Measurements from ENCODE around the gene KEL.

Gene KEL

DNA sequence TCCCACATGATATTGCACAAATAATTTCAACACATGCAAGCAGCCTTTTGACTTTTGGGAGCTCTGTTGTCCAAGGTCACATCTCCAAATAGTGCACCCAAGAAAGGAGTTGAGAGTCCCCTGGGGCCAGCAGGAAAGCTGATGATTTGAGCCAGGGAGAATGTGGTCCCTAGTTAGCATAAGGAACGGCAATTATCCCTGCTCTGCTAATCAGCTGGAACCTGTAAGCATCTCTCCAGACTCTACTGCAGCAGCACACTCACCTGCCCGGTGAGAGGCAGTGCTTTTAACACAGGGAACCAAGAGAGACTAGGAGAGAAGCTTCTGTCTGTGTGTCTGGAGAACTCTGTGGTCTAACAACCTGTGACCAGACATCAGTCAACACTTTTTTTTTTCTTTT, 45.7 kb downstream of the KEL start:
- H3K27ac ChIP-seq (ENCODE audit: low read depth, low read length): no peak overlapping the region
- H3K9me3 ChIP-seq (ENCODE audit: control insufficient read depth in 1 of 2, low read length in 2 of 2): no peaks in the 10 kb centered on the region
- H3K4me3 ChIP-seq (ENCODE audit: low read depth in 1 of 2, low read length in 2 of 2): no peak overlapping the region
- peaks cover 0 to 17% of the 10 kb centered on the region in 2 donors for H3K4me1 ChIP-seq (ENCODE audit: control insufficient read depth in 1 of 2, insufficient read depth in 2 of 2, low read length in 2 of 2)
- no peaks in the 10 kb centered on the region for H3K36me3 ChIP-seq (ENCODE audit: control insufficient read depth in 1 of 2, insufficient read depth in 2 of 2, low read length in 2 of 2)
- no peak overlapping the region for H3K9ac ChIP-seq (ENCODE audit: low read depth in 1 of 2, low read length in 2 of 2)
- peaks cover 0 to under 1% of the 10 kb centered on the region in 2 donors for H3K27me3 ChIP-seq (ENCODE audit: control insufficient read depth in 1 of 2, insufficient read depth in 2 of 2, low read length in 2 of 2)

DNA sequence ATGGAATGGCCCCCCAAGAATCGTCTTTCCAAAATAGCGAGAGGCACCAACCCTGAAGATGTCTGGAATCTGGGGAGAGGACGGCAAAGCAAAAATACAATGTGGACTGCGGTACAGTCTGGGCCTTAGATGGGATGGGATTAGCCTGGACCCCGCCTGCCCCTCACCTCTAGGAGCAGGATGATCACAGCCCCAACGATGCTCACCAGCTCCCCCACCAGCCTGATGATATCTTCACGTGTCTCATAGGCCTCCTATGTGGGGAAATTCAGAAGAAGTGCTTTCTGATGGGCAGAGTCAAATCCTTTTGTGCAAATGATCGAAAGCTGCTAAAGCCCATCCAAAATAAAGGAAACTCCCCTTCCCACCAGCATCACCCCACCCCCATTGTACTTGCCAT, 46.8 kb downstream of the KEL start:
- H3K27ac ChIP-seq (ENCODE audit: low read depth, low read length): no peak overlapping the region
- H3K9ac ChIP-seq (ENCODE audit: low read depth in 1 of 2, low read length in 2 of 2): no peak overlapping the region
- no peaks in the 10 kb centered on the region for H3K36me3 ChIP-seq (ENCODE audit: control insufficient read depth in 1 of 2, insufficient read depth in 2 of 2, low read length in 2 of 2)
- H3K9me3 ChIP-seq (ENCODE audit: control insufficient read depth in 1 of 2, low read length in 2 of 2): no peaks in the 10 kb centered on the region
- H3K4me3 ChIP-seq (ENCODE audit: low read depth in 1 of 2, low read length in 2 of 2): no peak overlapping the region
- peaks cover 11 to 29% of the 10 kb centered on the region in 2 donors for H3K4me1 ChIP-seq (ENCODE audit: control insufficient read depth in 1 of 2, insufficient read depth in 2 of 2, low read length in 2 of 2)
- H3K27me3 ChIP-seq (ENCODE audit: control insufficient read depth in 1 of 2, insufficient read depth in 2 of 2, low read length in 2 of 2): peaks cover 0 to 4% of the 10 kb centered on the region in 2 donors

DNA sequence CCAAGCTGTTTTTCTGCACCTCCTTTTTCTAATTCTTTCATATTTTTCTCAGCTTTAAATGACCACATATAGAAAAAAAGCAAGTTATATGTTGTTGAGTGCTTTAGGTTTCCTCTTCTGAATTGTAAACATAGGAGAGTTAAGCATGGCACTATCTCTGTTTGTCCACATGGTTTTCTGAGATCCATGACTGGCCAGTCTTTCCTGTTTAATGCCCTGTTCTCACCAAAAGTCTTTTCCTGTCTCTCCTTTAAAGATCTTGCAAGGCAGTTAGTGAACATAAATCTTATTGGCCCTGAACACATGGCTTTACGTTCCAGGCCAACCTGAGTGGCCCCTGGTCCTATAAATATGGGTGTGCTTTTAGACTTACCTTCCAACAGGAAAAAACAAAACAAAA, 48.0 kb downstream of the KEL start:
- peaks cover 0 to 4% of the 10 kb centered on the region in 2 donors for H3K27me3 ChIP-seq (ENCODE audit: control insufficient read depth in 1 of 2, insufficient read depth in 2 of 2, low read length in 2 of 2)
- no peak overlapping the region for H3K27ac ChIP-seq (ENCODE audit: low read depth, low read length)

DNA sequence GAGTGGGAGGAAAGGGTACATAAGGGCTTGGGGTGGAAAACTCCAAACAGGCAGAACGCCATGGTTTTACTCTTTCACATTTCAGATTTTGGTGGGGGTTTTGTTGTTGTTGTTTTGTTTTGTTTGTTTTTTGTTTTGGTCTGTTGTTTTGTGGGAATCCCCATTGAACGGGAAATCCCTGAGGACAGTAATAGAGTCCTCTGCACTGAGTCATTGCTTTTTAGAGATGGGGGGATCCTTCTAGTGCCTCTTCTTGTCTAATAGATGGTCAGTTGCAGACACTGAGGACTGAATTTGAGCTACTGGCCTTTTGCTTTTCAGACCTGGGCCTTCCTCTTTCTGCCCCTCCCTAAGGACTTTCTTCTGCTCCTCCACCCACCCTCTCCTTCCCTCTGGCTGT, 48.6 kb downstream of the KEL start:
- no peak overlapping the region for H3K27ac ChIP-seq (ENCODE audit: low read depth, low read length)
- H3K9me3 ChIP-seq (ENCODE audit: control insufficient read depth in 1 of 2, low read length in 2 of 2): no peaks in the 10 kb centered on the region
- no peaks in the 10 kb centered on the region for H3K36me3 ChIP-seq (ENCODE audit: control insufficient read depth in 1 of 2, insufficient read depth in 2 of 2, low read length in 2 of 2)
- peaks cover 0 to 4% of the 10 kb centered on the region in 2 donors for H3K27me3 ChIP-seq (ENCODE audit: control insufficient read depth in 1 of 2, insufficient read depth in 2 of 2, low read length in 2 of 2)
- no peak overlapping the region for H3K4me3 ChIP-seq (ENCODE audit: low read depth in 1 of 2, low read length in 2 of 2)
- H3K9ac ChIP-seq (ENCODE audit: low read depth in 1 of 2, low read length in 2 of 2): no peak overlapping the region
- H3K4me1 ChIP-seq (ENCODE audit: control insufficient read depth in 1 of 2, insufficient read depth in 2 of 2, low read length in 2 of 2): peaks cover 23 to 42% of the 10 kb centered on the region in 2 donors

More for the DNA sequence above, 48.0 kb downstream of the KEL start:
- Histone ChIP-seq H3K9me3 (ENCODE audit: control insufficient read depth in 1 of 2, low read length in 2 of 2) (no peaks in the 10 kb centered on the region), H3K4me3 (ENCODE audit: low read depth in 1 of 2, low read length in 2 of 2) (no peak overlapping the region), H3K36me3 (ENCODE audit: control insufficient read depth in 1 of 2, insufficient read depth in 2 of 2, low read length in 2 of 2) (no peaks in the 10 kb centered on the region), H3K4me1 (ENCODE audit: control insufficient read depth in 1 of 2, insufficient read depth in 2 of 2, low read length in 2 of 2) (peaks cover 18 to 37% of the 10 kb centered on the region in 2 donors), H3K9ac (ENCODE audit: low read depth in 1 of 2, low read length in 2 of 2) (no peak overlapping the region)

DNA sequence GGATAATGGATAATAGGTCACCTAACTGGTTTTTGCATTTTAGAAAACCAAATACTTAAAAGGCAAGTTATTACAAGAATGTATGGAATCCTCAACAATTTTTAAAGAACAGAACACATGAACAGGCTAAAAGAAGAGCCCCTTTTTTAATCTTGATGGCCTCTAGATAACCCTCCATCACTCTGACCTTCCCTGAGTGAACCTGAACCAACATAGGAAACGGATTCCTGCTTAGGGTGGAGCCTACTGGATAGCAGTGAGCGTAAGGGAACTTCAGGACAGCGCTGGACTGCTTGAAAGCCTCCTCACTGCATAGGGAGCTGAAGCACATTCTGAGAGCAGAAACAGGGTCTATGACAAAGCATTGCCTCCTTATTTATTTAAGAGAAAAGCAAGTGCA, 49.1 kb downstream of the KEL start:
- Histone ChIP-seq H3K4me3 (ENCODE audit: low read depth in 1 of 2, low read length in 2 of 2) (no peak overlapping the region), H3K9me3 (ENCODE audit: control insufficient read depth in 1 of 2, low read length in 2 of 2) (no peaks in the 10 kb centered on the region), H3K4me1 (ENCODE audit: control insufficient read depth in 1 of 2, insufficient read depth in 2 of 2, low read length in 2 of 2) (peaks cover 25 to 47% of the 10 kb centered on the region in 2 donors)

DNA sequence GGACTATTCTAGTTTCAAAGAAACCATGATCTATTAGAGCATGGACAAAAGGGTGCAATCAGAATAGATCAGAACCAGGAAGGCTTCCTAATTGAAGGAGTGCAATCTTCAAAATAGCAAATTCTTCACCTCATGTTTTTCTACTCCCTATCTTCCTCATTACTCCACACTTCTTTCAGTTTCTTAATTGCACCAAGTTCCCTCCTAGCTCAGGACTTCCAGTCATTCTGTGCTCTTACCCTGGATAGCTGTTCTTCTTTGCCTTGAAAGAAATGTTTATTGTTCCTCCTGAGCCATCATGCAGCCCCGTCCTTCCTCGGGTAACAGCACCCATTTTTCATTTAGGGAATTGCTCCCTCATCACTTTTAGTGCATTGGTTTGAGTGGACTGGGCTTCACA, 51.7 kb downstream of the KEL start:
- Histone ChIP-seq H3K4me3 (ENCODE audit: low read depth in 1 of 2, low read length in 2 of 2) (peak overlapping the region in 1 of 2 donors; percentile 37), H3K36me3 (ENCODE audit: control insufficient read depth in 1 of 2, insufficient read depth in 2 of 2, low read length in 2 of 2) (no peaks in the 10 kb centered on the region), H3K27ac (ENCODE audit: low read depth, low read length) (no peak overlapping the region), H3K9me3 (ENCODE audit: control insufficient read depth in 1 of 2, low read length in 2 of 2) (no peaks in the 10 kb centered on the region), H3K27me3 (ENCODE audit: control insufficient read depth in 1 of 2, insufficient read depth in 2 of 2, low read length in 2 of 2) (peaks cover 0 to 4% of the 10 kb centered on the region in 2 donors), H3K9ac (ENCODE audit: low read depth in 1 of 2, low read length in 2 of 2) (no peak overlapping the region), H3K4me1 (ENCODE audit: control insufficient read depth in 1 of 2, insufficient read depth in 2 of 2, low read length in 2 of 2) (peaks cover 25 to 47% of the 10 kb centered on the region in 2 donors)

More for the DNA sequence above, 49.1 kb downstream of the KEL start:
- Histone ChIP-seq H3K36me3 (ENCODE audit: control insufficient read depth in 1 of 2, insufficient read depth in 2 of 2, low read length in 2 of 2) (no peaks in the 10 kb centered on the region), H3K27me3 (ENCODE audit: control insufficient read depth in 1 of 2, insufficient read depth in 2 of 2, low read length in 2 of 2) (peaks cover 0 to 4% of the 10 kb centered on the region in 2 donors), H3K27ac (ENCODE audit: low read depth, low read length) (no peak overlapping the region), H3K9ac (ENCODE audit: low read depth in 1 of 2, low read length in 2 of 2) (no peak overlapping the region)

DNA sequence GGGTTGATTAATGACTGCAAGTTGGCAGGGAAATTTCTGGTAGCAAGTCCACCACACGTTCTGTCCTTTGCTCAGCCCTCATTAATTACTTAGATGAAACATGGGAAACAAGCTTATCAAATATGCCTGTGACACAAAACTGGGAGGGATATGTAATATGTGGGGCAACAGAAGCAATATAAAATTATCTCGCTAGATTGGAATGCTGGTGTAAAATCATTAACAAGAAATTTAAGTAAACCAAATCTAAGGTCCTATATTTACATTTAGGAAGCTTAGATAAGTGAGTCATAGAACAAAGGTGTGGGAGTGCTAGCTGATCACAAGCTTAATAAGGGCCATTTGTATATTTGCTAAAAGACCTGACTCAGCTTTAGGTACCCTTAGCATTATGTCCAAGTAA, 52.1 kb downstream of the KEL start:
- no peaks in the 10 kb centered on the region for H3K9me3 ChIP-seq (ENCODE audit: control insufficient read depth in 1 of 2, low read length in 2 of 2)
- peaks cover 0 to 4% of the 10 kb centered on the region in 2 donors for H3K27me3 ChIP-seq (ENCODE audit: control insufficient read depth in 1 of 2, insufficient read depth in 2 of 2, low read length in 2 of 2)
- no peaks in the 10 kb centered on the region for H3K36me3 ChIP-seq (ENCODE audit: control insufficient read depth in 1 of 2, insufficient read depth in 2 of 2, low read length in 2 of 2)
- H3K4me1 ChIP-seq (ENCODE audit: control insufficient read depth in 1 of 2, insufficient read depth in 2 of 2, low read length in 2 of 2): peaks cover 25 to 47% of the 10 kb centered on the region in 2 donors
- peak overlapping the region in 1 of 2 donors; percentile 37 for H3K4me3 ChIP-seq (ENCODE audit: low read depth in 1 of 2, low read length in 2 of 2)
- H3K9ac ChIP-seq (ENCODE audit: low read depth in 1 of 2, low read length in 2 of 2): peak overlapping the region in 1 of 2 donors; percentile 44
- H3K27ac ChIP-seq (ENCODE audit: low read depth, low read length): peak overlapping the region; percentile 6

DNA sequence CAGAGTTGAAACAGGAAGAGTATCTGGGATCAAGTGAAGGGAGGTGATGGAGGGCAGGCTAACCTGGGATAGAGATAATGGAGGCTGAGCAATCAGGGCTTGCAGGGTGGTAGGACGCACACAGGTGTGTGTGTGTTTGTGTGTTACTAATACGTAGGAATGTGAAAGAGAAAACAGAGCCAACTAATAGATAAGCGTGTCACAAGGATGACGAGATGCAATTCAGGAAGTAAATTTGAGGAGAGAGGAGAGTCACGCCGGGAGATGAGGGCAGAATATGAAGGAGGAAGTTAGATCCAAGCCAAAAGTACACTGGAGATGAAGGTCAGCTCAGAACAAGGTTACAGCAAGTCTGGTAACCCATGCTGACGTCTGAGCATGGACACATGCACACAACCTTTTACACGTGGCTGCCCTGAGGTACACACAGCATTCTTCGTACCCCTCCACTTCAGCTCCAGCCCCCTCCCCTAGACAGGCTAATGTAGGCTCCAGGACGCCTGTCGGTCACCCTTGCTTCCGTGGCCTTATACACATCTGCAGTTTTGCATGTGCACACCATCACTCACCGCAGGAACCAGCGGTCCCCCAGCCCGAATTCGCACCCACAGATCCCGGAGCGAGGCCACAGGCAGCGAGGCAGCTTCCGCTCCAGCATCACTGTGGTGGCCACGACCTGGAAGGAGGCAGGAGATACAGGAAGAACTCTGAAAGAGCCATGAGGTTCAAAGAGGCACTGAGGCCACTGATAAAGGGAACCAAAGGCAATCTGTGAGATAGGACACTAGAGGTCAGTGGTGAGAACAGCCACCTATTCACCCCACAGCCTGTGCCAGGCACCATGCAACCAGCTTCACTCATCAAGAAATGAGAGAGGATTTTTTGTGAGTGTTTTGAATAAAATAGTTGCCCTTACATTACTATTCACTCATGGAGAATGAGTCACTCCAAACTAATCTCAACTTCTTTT, 53.0 kb downstream of the KEL start:
- H3K9ac ChIP-seq (ENCODE audit: low read depth in 1 of 2, low read length in 2 of 2): peak overlapping the region; percentile 27 to 44
- peak overlapping the region; percentile 16 for H3K27ac ChIP-seq (ENCODE audit: low read depth, low read length)
- H3K36me3 ChIP-seq (ENCODE audit: control insufficient read depth in 1 of 2, insufficient read depth in 2 of 2, low read length in 2 of 2): no peaks in the 10 kb centered on the region
- peaks cover 0 to 4% of the 10 kb centered on the region in 2 donors for H3K27me3 ChIP-seq (ENCODE audit: control insufficient read depth in 1 of 2, insufficient read depth in 2 of 2, low read length in 2 of 2)
- peaks cover 0 to 6% of the 10 kb centered on the region in 2 donors for H3K9me3 ChIP-seq (ENCODE audit: control insufficient read depth in 1 of 2, low read length in 2 of 2)
- peaks cover 25 to 43% of the 10 kb centered on the region in 2 donors for H3K4me1 ChIP-seq (ENCODE audit: control insufficient read depth in 1 of 2, insufficient read depth in 2 of 2, low read length in 2 of 2)
- peak overlapping the region in 1 of 2 donors; percentile 7 for H3K4me3 ChIP-seq (ENCODE audit: low read depth in 1 of 2, low read length in 2 of 2)

DNA sequence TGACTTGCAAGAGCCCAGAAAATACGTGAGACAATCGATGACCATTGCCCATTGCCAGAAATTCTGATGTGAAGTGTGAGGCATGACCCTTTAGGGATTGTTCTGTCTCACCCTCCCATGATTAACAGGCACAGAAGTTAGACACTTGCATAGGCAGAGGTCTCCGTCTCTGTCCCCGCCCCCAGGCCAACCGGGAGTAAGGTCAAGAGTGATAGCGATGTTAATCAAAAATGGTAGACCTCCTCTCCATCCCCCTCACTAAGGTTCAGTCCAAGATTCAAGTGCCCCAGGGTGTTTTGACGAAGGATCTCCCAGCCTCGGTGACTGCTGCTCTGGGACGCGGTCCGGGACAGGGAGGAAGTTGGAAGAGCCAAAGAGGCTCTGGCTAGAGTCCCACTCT, 53.9 kb downstream of the KEL start:
- H3K27ac ChIP-seq (ENCODE audit: low read depth, low read length): no peak overlapping the region
- H3K4me1 ChIP-seq (ENCODE audit: control insufficient read depth in 1 of 2, insufficient read depth in 2 of 2, low read length in 2 of 2): peaks cover 25 to 34% of the 10 kb centered on the region in 2 donors
- H3K9ac ChIP-seq (ENCODE audit: low read depth in 1 of 2, low read length in 2 of 2): no peak overlapping the region
- H3K9me3 ChIP-seq (ENCODE audit: control insufficient read depth in 1 of 2, low read length in 2 of 2): peaks cover 0 to 6% of the 10 kb centered on the region in 2 donors
- H3K4me3 ChIP-seq (ENCODE audit: low read depth in 1 of 2, low read length in 2 of 2): no peak overlapping the region
- peaks cover 0 to 4% of the 10 kb centered on the region in 2 donors for H3K27me3 ChIP-seq (ENCODE audit: control insufficient read depth in 1 of 2, insufficient read depth in 2 of 2, low read length in 2 of 2)
- H3K36me3 ChIP-seq (ENCODE audit: control insufficient read depth in 1 of 2, insufficient read depth in 2 of 2, low read length in 2 of 2): no peaks in the 10 kb centered on the region

DNA sequence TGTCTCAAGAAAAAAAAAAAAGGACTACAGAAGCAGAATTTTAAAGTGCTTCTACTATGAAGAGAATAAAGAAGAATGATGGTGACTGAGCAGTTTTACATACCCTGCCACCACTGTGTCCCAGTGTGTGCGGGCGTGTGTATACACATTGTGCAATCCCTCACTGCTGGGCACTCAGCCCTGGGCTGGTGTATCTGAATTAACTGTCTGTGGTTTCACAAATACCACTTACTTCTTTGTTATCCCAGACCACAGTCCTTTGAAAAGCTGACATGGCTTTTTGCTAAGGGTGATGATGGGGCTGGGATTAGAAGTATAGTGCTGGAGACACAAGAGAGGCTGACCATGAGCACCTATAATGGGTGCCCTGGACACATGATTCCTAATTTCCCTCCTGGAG, 55.5 kb downstream of the KEL start:
- H3K27me3 ChIP-seq (ENCODE audit: control insufficient read depth in 1 of 2, insufficient read depth in 2 of 2, low read length in 2 of 2): peaks cover 0 to 4% of the 10 kb centered on the region in 2 donors
- peaks cover 25 to 31% of the 10 kb centered on the region in 2 donors for H3K4me1 ChIP-seq (ENCODE audit: control insufficient read depth in 1 of 2, insufficient read depth in 2 of 2, low read length in 2 of 2)
- no peaks in the 10 kb centered on the region for H3K36me3 ChIP-seq (ENCODE audit: control insufficient read depth in 1 of 2, insufficient read depth in 2 of 2, low read length in 2 of 2)
- H3K27ac ChIP-seq (ENCODE audit: low read depth, low read length): no peak overlapping the region
- peaks cover 0 to 6% of the 10 kb centered on the region in 2 donors for H3K9me3 ChIP-seq (ENCODE audit: control insufficient read depth in 1 of 2, low read length in 2 of 2)
- no peak overlapping the region for H3K4me3 ChIP-seq (ENCODE audit: low read depth in 1 of 2, low read length in 2 of 2)
- no peak overlapping the region for H3K9ac ChIP-seq (ENCODE audit: low read depth in 1 of 2, low read length in 2 of 2)
